GM12878 (cell line): ENCODE data around the gene CCDC70. TPM values are rescaled to one million over a fixed set of nuclear protein-coding genes. Genes with fewer than 3 reads are reported as not detected.

ENCODE experiments used
- ATAC-seq: fragments of 200-7000 bp; cut with Tn5 transposase; 3 replicates; pipeline ENCODE4 v1.9.1; 2020; ENCODE audit warnings: mild to moderate bottlenecking, moderate library complexity
- BruUV-seq: library from RNA; stranded (reverse); fragments of 400-500 nt; replicated peaks from 2 replicates; lab custom pipeline; 2021; lab: Mats Ljungman, UMichigan
- CTCF ChIA-PET: fragments of 300-600 bp; sonication (Branson Sonifier 250); formaldehyde crosslinking; extraction: SDS; loops from one replicate; lab custom pipeline; 2021; ENCODE audit warnings: inconsistent platforms; lab: Yijun Ruan, JAX
- POLR2A ChIA-PET: fragments of 350-600 bp; formaldehyde crosslinking; extraction: SDS; loops from one replicate; lab custom pipeline; 2021; ENCODE audit warnings: inconsistent platforms; lab: Charles Lee
- RAD21 ChIA-PET: fragments of 300-600 bp; sonication (Branson Sonifier 250); formaldehyde crosslinking; loops from one replicate; lab custom pipeline; 2023; ENCODE audit warnings: antibody characterized with exemption; ENCODE audit not compliant: unreplicated experiment; lab: Charles Lee
- SMC1A ChIA-PET: fragments of 300-600 bp; sonication (Branson Sonifier 250); formaldehyde crosslinking; loops from one replicate; lab custom pipeline; 2023; ENCODE audit not compliant: unreplicated experiment, uncharacterized antibody; lab: Charles Lee
- DNase-seq: peaks from one replicate; pipeline ENCODE4 v3.0.0-alpha.2; 2011; ENCODE audit warnings: low read depth, low spot score
- FAIRE-seq: peaks from 3 replicates; lab custom pipeline; 2011; peaks lifted over from hg19 to GRCh38; lab: Jason Lieb, UNC
- H2AFZ ChIP-seq: 2 replicates; pipeline ENCODE4 v1.6.0; 2011; ENCODE audit warnings: low read depth, low read length, control low read depth; ENCODE audit not compliant: control insufficient read depth
- H3K27ac ChIP-seq: 2 replicates; pipeline ENCODE4 v1.5.1; 2011; ENCODE audit warnings: control low read depth; ENCODE audit not compliant: control insufficient read depth, insufficient read depth
- H3K27me3 ChIP-seq, 2 experiments: replicated peaks in 1 of 2; 2 replicates each; pipeline versions ENCODE4 v1.6.0 to v1.6.1; 2011; ENCODE audit warnings: low read length in 1 of 2; ENCODE audit not compliant: control insufficient read depth in 2 of 2, insufficient read depth in 2 of 2
- H3K36me3 ChIP-seq, 2 experiments: 2 replicates each; pipeline ENCODE4 v1.5.1; 2011; ENCODE audit warnings: low read length in 1 of 2; ENCODE audit not compliant: control insufficient read depth in 2 of 2, insufficient read depth in 2 of 2
- H3K4me1 ChIP-seq: 2 replicates; pipeline ENCODE4 v1.6.1; 2011; ENCODE audit warnings: mild to moderate bottlenecking, low read length, moderate library complexity, mixed read lengths; ENCODE audit not compliant: control insufficient read depth, insufficient read depth
- H3K4me2 ChIP-seq: 2 replicates; pipeline ENCODE4 v1.6.0; 2011; ENCODE audit warnings: control low read depth; ENCODE audit not compliant: control insufficient read depth, insufficient read depth
- H3K4me3 ChIP-seq: fragments of 200-600 bp; sonication (generic); 2 replicates; pipeline ENCODE4 v1.5.1; 2016
- H3K79me2 ChIP-seq: 2 replicates; pipeline ENCODE4 v1.6.0; 2011; ENCODE audit warnings: low read length; ENCODE audit not compliant: control insufficient read depth, insufficient read depth
- H3K9ac ChIP-seq: 2 replicates; pipeline ENCODE4 v1.8.0; 2011; ENCODE audit warnings: low read length, control low read depth, mixed read lengths; ENCODE audit not compliant: control insufficient read depth, insufficient read depth
- H3K9me3 ChIP-seq: replicated peaks from 3 replicates; pipeline ENCODE4 v1.5.1; 2011; ENCODE audit warnings: mild to moderate bottlenecking, low read length; ENCODE audit not compliant: control insufficient read depth, insufficient read depth
- H4K20me1 ChIP-seq: 2 replicates; pipeline ENCODE4 v1.6.0; 2011; ENCODE audit not compliant: control insufficient read depth, insufficient read depth
- DPF2 ChIP-seq: fragments of 450-650 bp; IDR thresholded peaks from 2 replicates; pipeline ENCODE4 v1.6.1; 2017; ENCODE audit warnings: mild to moderate bottlenecking
- EED ChIP-seq: sonication (generic); IDR thresholded peaks from 2 replicates; pipeline ENCODE4 v1.6.1; 2016; ENCODE audit warnings: antibody characterized with exemption, low read depth
- EP300 ChIP-seq, 2 experiments: fragments of 150-350 bp in 1 of 2; IDR thresholded peaks; 2 replicates each; pipeline ENCODE4 v1.6.1; 2011 to 2012; ENCODE audit warnings: low read depth in 2 of 2, low read length in 2 of 2, borderline replicate concordance in 1 of 2, improper control_type of control experiment in 1 of 2, inconsistent platforms in 1 of 2; ENCODE audit not compliant: control insufficient read depth in 1 of 2
- GATAD2B ChIP-seq: fragments of 450-650 bp; conservative IDR thresholded peaks from 2 replicates; pipeline ENCODE4 v1.6.1; 2017; ENCODE audit warnings: low read depth, mild to moderate bottlenecking, moderate library complexity
- HDGF ChIP-seq: fragments of 450-650 bp; IDR thresholded peaks from 2 replicates; pipeline ENCODE4 v1.6.1; 2016; ENCODE audit warnings: antibody characterized with exemption
- IKZF1 ChIP-seq: fragments of 450-650 bp; conservative IDR thresholded peaks from 2 replicates; pipeline ENCODE4 v1.6.1; 2017; ENCODE audit warnings: antibody characterized with exemption, mild to moderate bottlenecking
- IRF4 ChIP-seq: IDR thresholded peaks from 2 replicates; pipeline ENCODE4 v1.6.1; 2011; ENCODE audit warnings: low read depth, low read length
- IRF5 ChIP-seq: fragments of 450-650 bp; IDR thresholded peaks from 2 replicates; pipeline ENCODE4 v1.6.1; 2017; ENCODE audit warnings: borderline replicate concordance
- JUNB ChIP-seq: IDR thresholded peaks from 2 replicates; pipeline ENCODE4 v1.6.1; 2016; ENCODE audit warnings: antibody characterized with exemption, mild to moderate bottlenecking
- MEF2A ChIP-seq: IDR thresholded peaks from 2 replicates; pipeline ENCODE4 v1.6.1; 2011; ENCODE audit warnings: low read depth, mild to moderate bottlenecking, low read length, moderate library complexity; ENCODE audit not compliant: insufficient read depth
- MTA2 ChIP-seq: fragments of 450-650 bp; IDR thresholded peaks from 2 replicates; pipeline ENCODE4 v1.6.1; 2016; ENCODE audit warnings: low read depth, mild to moderate bottlenecking, moderate library complexity
- NBN ChIP-seq: fragments of 450-650 bp; IDR thresholded peaks from 2 replicates; pipeline ENCODE4 v1.6.1; 2016
- NFIC ChIP-seq: IDR thresholded peaks from 2 replicates; pipeline ENCODE4 v1.6.1; 2012; ENCODE audit warnings: low read depth, mild to moderate bottlenecking, inconsistent platforms, low read length, moderate library complexity
- PAX5 ChIP-seq: IDR thresholded peaks from 2 replicates; pipeline ENCODE4 v1.6.1; 2011; ENCODE audit warnings: low read depth, low read length, borderline replicate concordance
- PAX8 ChIP-seq: fragments of 450-650 bp; IDR thresholded peaks from 2 replicates; pipeline ENCODE4 v1.6.1; 2017; ENCODE audit warnings: mild to moderate bottlenecking, moderate library complexity
- PML ChIP-seq: IDR thresholded peaks from 2 replicates; pipeline ENCODE4 v1.6.1; 2012; ENCODE audit warnings: low read length, inconsistent platforms
- RAD51 ChIP-seq: fragments of 450-650 bp; IDR thresholded peaks from 2 replicates; pipeline ENCODE4 v1.6.1; 2016; ENCODE audit warnings: moderate library complexity, mild to moderate bottlenecking, inconsistent platforms
- RELA ChIP-seq: fragments of 450-650 bp; IDR thresholded peaks from 2 replicates; pipeline ENCODE4 v1.8.0; 2014; ENCODE audit warnings: borderline replicate concordance; ENCODE audit not compliant: partially characterized antibody
- RELB ChIP-seq: fragments of 450-650 bp; IDR thresholded peaks from 2 replicates; pipeline ENCODE4 v1.6.1; 2017; ENCODE audit warnings: low read depth, mild to moderate bottlenecking, moderate library complexity
- RUNX3 ChIP-seq: IDR thresholded peaks from 2 replicates; pipeline ENCODE4 v1.6.1; 2012; ENCODE audit warnings: low read length, inconsistent platforms
- SP1 ChIP-seq: IDR thresholded peaks from one replicate; pipeline ENCODE4 v1.6.1; 2011; ENCODE audit warnings: low read depth, low read length
- SPI1 ChIP-seq: IDR thresholded peaks from 2 replicates; pipeline ENCODE4 v1.6.1; 2011; ENCODE audit warnings: low read depth, mild to moderate bottlenecking, low read length, moderate library complexity, borderline replicate concordance; ENCODE audit not compliant: insufficient read depth
- YY1 ChIP-seq: IDR thresholded peaks from 2 replicates; pipeline ENCODE4 v1.6.1; 2011; ENCODE audit warnings: low read depth, mild to moderate bottlenecking, low read length
- WGBS: methylation state at CpG from one replicate; pipeline ENCODE4 v1.1.6; 2016; ENCODE audit warnings: low lambda C conversion rate; ENCODE audit not compliant: insufficient replicate concordance, insufficient coverage; ENCODE audit errors: missing lambda C conversion rate; 5-methylcytosine and 5-hydroxymethylcytosine counted together
- in situ Hi-C: fragments of 300-500 bp; cut with MboI; formaldehyde crosslinking; loops from 9 replicates; pipeline ENCODE4 v1.14.3; 2018; ENCODE audit warnings: mixed read lengths
- intact Hi-C: fragments of 100-400 bp; cut with micrococcal nuclease; formaldehyde crosslinking; loops from one replicate; pipeline ENCODE4 v1.14.2; 2022; ENCODE audit not compliant: unreplicated experiment
- polyA plus RNA-seq, 11 experiments: library from polyadenylated mRNA; depleted of rRNA in 4 of 11; unstranded in 6 of 11; stranded (reverse) in 5 of 11; fragments of >200 nt; fragmentation: Nextera tagmentation in 4 of 11; fragmentation: Illumina TruSeq in 1 of 11; extraction: Ambion mirVana in 4 of 11; extraction: Trizol in 1 of 11; gene quantifications; 1 replicate in 1 of 11; 2 replicates in 10 of 11; pipeline versions ENCODE4 v1.2.1 to v1.2.3, GENCODE V29; 2011 to 2016; ENCODE audit warnings: inconsistent platforms in 2 of 11, missing spikeins in 2 of 11, low read depth in 1 of 11
- total RNA-seq, 4 experiments: library from RNA; depleted of rRNA in 3 of 4; stranded (reverse); fragments of >200 nt in 3 of 4; fragmentation: Illumina TruSeq in 1 of 4; extraction: Trizol in 1 of 4; gene quantifications; 2 replicates each; pipeline versions ENCODE4 v1.2.1 to v1.2.3, GENCODE V29; 2013 to 2021

Gene CCDC70
- total and polyA plus RNA-seq, 10 of the 15 experiments (the other 5 are each of a cell fraction or from before 2014, with no cell fraction given) = not detected

GRCh38 chr13:51818781-51819511, 42.8 kb upstream of the CCDC70 start:
- ChIA-PET POLR2A (no interaction called here), CTCF (interaction anchor here (0.7 to 6.3 kb wide), 8 partner anchors 10 to 309 kb away, joined by 3 to 44 read pairs (median 5); partner anchors contain the start of gene TMEM272), SMC1A (interaction anchor here (0.7 to 4.9 kb wide), 6 partner anchors 10 to 304 kb away, joined by 3 to 36 read pairs (median 6); no protein-coding TSS in a partner anchor), RAD21 (interaction anchor here (0.7 to 1.9 kb wide), 4 partner anchors 10 to 366 kb away, joined by 3 to 7 read pairs (median 4); partner anchors contain the start of gene INTS6)
- Histone ChIP-seq H4K20me1 (no peaks in the 10 kb centered on the region), H3K9ac (no peak overlapping the region), H3K79me2 (no peaks in the 10 kb centered on the region), H3K36me3 (no peaks in the 10 kb centered on the region), H3K4me3 (no peak overlapping the region), H3K4me1 (peaks cover 28% of the 10 kb centered on the region), H3K27me3 (no peaks in the 10 kb centered on the region), H3K27ac (peak overlapping the region; percentile 27; the same call in 1 of the 2 replicates), H3K4me2 (peak overlapping the region; percentile 52; the same call in 1 of the 2 replicates), H2AFZ (no peak overlapping the region), H3K9me3 (no peaks in the 10 kb centered on the region)
- 40% methylated on average over 9 of the region's 9 CpGs for WGBS
- ATAC-seq (peak; percentile 76), FAIRE-seq (no peak), DNase-seq (no peak)
- no TSS peak for BruUV-seq
- in situ Hi-C loops = no loop called here
- intact Hi-C loops = loop anchor here (5.0 to 10.0 kb wide), 3 partner anchors 138 to 636 kb away; partner anchors contain the start of genes CKAP2 and VPS36
- TF ChIP-seq RELB = peak; percentile 83
- TF ChIP-seq MEF2A = no peak
- TF ChIP-seq RUNX3 = peak; percentile 77
- no peak for TF ChIP-seq IRF5
- TF ChIP-seq EED = peak; percentile 86
- no peak for TF ChIP-seq PML
- TF ChIP-seq GATAD2B = peak; percentile 60; the same call in 1 of the 2 replicates
- peak; percentile 30; the same call in 1 of the 2 replicates for TF ChIP-seq RAD51
- no peak for TF ChIP-seq PAX8
- 0 out of 2 replicates have a peak, but pooled peaks have one; percentile 8 for TF ChIP-seq IRF4
- TF ChIP-seq MTA2 = peak; percentile 52; the same call in 1 of the 2 replicates
- TF ChIP-seq NFIC = peak; percentile 38; the same call in 1 of the 2 replicates
- TF ChIP-seq YY1 = no peak
- TF ChIP-seq NBN = peak; percentile 58; the same call in 1 of the 2 replicates
- no peak for TF ChIP-seq JUNB
- TF ChIP-seq SPI1 = peak; percentile 51; the same call in 1 of the 2 replicates
- TF ChIP-seq RELA = peak; percentile 96
- peak; percentile 53; the same call in 1 of the 2 replicates for TF ChIP-seq DPF2
- TF ChIP-seq IKZF1 = peak; percentile 94
- peak; percentile 48; the same call in 1 of the 2 replicates for TF ChIP-seq PAX5
- 0 out of 4 replicates have a peak, but pooled peaks of 1 of the 2 experiments have one; percentile 29 for TF ChIP-seq EP300 (IDR thresholded peaks at IDR 0.05; ENCODE audit: borderline replicate concordance in 1 of 2, control insufficient read depth in 1 of 2, low read depth in 2 of 2, low read length in 2 of 2)
- peak; percentile 35 for TF ChIP-seq SP1
- TF ChIP-seq HDGF = peak; percentile 61; the same call in 1 of the 2 replicates
